ENCODE results near the gene TMIGD1. TPM values are rescaled to one million over a fixed set of nuclear protein-coding genes. Genes with fewer than 3 reads are reported as not detected.

TMIGD1 gene
- polyA plus RNA-seq, 1 donor = 0.78 TPM

GRCh38 chr17:30326809-30327208 lies 7.0 kb downstream of the TMIGD1 start:
- DNase-seq = no peak

- no peak for DNase-seq
Observed at GRCh38 chr17:30324723-30325122, 9.1 kb downstream of the TMIGD1 start.

GRCh38 chr17:30323895-30324319 lies 9.9 kb downstream of the TMIGD1 start:
- no peak for DNase-seq

GRCh38 chr17:30323262-30323894 lies 10.5 kb downstream of the TMIGD1 start:
- peak; percentile 45 for DNase-seq

GRCh38 chr17:30321314-30321713 lies 12.5 kb downstream of the TMIGD1 start:
- DNase-seq = no peak

GRCh38 chr17:30318155-30318554 lies 15.7 kb downstream of the TMIGD1 start:
- DNase-seq = no peak

GRCh38 chr17:30316736-30317135 lies 17.1 kb downstream of the TMIGD1 start:
- no peak for DNase-seq

GRCh38 chr17:30315106-30315505 lies 18.8 kb downstream of the TMIGD1 start:
- no peak for DNase-seq

- DNase-seq = no peak
Observed at GRCh38 chr17:30314474-30314873, 19.4 kb downstream of the TMIGD1 start.

GRCh38 chr17:30312226-30312625 lies 21.6 kb downstream of the TMIGD1 start:
- no peak for DNase-seq

- no peak for DNase-seq
Observed at GRCh38 chr17:30310562-30310961, 23.3 kb downstream of the TMIGD1 start.

GRCh38 chr17:30309591-30309990 lies 24.3 kb downstream of the TMIGD1 start:
- DNase-seq = no peak

GRCh38 chr17:30308406-30308805 lies 25.5 kb downstream of the TMIGD1 start:
- DNase-seq = no peak

- no peak for DNase-seq
Observed at GRCh38 chr17:30304778-30305177, 29.1 kb downstream of the TMIGD1 start.

GRCh38 chr17:30302241-30302640 lies 31.6 kb downstream of the TMIGD1 start:
- DNase-seq = no peak

- DNase-seq = no peak
Observed at GRCh38 chr17:30300818-30301217, 33.0 kb downstream of the TMIGD1 start.

GRCh38 chr17:30299000-30299399 lies 34.9 kb downstream of the TMIGD1 start:
- no peak for DNase-seq

GRCh38 chr17:30297715-30298114 lies 36.1 kb downstream of the TMIGD1 start:
- DNase-seq = no peak

- no peak for DNase-seq
Observed at GRCh38 chr17:30296499-30297080, 37.3 kb downstream of the TMIGD1 start.

GRCh38 chr17:30292286-30292858 lies 41.5 kb downstream of the TMIGD1 start:
- DNase-seq = peak; percentile 37

GRCh38 chr17:30291543-30292285 lies 42.1 kb downstream of the TMIGD1 start, which contains the start of gene BLMH:
Gene BLMH, minus strand, starts transcription at chr17:30291944. Its CDS starts 125 bp downstream, at chr17:30291819.
- DNase-seq = peak; percentile 81

GRCh38 chr17:30290696-30291542 lies 42.9 kb downstream of the TMIGD1 start:
- DNase-seq = peak; percentile 37
